Progenitor cell of endocrine pancreas (in vitro differentiated cells): Measurements from ENCODE around the gene CFAP210. TPM values are rescaled to one million over a fixed set of nuclear protein-coding genes. Genes with fewer than 3 reads are reported as not detected.
"Not testable (repeated sequence)": the region's sequence is repeated elsewhere in the genome, so short reads cannot be mapped to it uniquely, and the experiment has no call there.

Experiments
- DNase-seq: peaks from one replicate; pipeline ENCODE4 v3.0.0; 2021; ENCODE audit warnings: low spot score; ENCODE audit not compliant: unreplicated experiment
- H3K27ac Mint-ChIP-seq: 2 replicates; pipeline ENCODE4 v1.8.0; 2021; ENCODE audit warnings: mild to moderate bottlenecking, moderate library complexity, mixed read lengths
- H3K27me3 Mint-ChIP-seq: 2 replicates; pipeline ENCODE4 v1.8.0; 2021; ENCODE audit warnings: mixed read lengths
- H3K36me3 Mint-ChIP-seq: 2 replicates; pipeline ENCODE4 v1.8.0; 2022; ENCODE audit warnings: mixed read lengths; ENCODE audit not compliant: insufficient read depth
- H3K4me1 Mint-ChIP-seq: 2 replicates; pipeline ENCODE4 v1.8.0; 2021; ENCODE audit warnings: low read depth, mixed read lengths
- H3K4me3 Mint-ChIP-seq: 2 replicates; pipeline ENCODE4 v1.8.0; 2021; ENCODE audit warnings: low read depth, mild to moderate bottlenecking, moderate library complexity, mixed read lengths
- H3K9me3 Mint-ChIP-seq: 2 replicates; pipeline ENCODE4 v1.8.0; 2021; ENCODE audit warnings: low read depth, mixed read lengths
- CTCF ChIP-seq: fragments of 200-600 bp; sonication (generic); IDR thresholded peaks from one replicate; pipeline ENCODE4 v1.5.0; 2021; ENCODE audit warnings: antibody characterized with exemption, mild to moderate bottlenecking; ENCODE audit not compliant: unreplicated experiment
- total RNA-seq: library from RNA; stranded (reverse); gene quantifications from 2 replicates; pipeline ENCODE4 v1.2.1, GENCODE V29; 2021

CFAP210 gene
- total RNA-seq, 1 donor from 2014 or later = 1.6 TPM

DNA sequence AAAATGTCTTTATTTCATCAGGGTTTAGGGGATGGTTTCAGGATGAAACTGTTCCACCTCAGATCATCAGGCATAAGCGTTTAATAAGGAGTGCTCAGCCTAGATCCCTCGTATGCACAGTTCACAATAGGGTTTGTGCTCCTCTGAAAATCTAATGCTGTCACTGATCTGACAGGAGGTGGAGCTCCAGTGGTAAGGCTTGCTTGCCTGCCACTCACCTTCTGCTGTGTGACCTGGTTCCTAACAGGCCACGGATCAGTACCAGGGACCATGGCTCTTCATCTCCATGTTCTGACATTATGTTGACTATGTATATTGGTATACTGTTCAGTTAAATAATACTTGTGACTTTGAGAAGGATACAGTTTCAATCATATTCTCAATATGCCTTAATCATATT, 68.4 kb downstream of the CFAP210 start:
- Mint-ChIP-seq H3K27ac (no peak overlapping the region), H3K27me3 (no peaks in the 10 kb centered on the region), H3K9me3 (no peaks in the 10 kb centered on the region), H3K36me3 (peaks cover 10% of the 10 kb centered on the region), H3K4me1 (no peaks in the 10 kb centered on the region), H3K4me3 (no peak overlapping the region)
- TF ChIP-seq CTCF = no peak
- DNase-seq = no peak

GRCh38 chr2:169623235-169623634, 71.0 kb downstream of the CFAP210 start:
- no peak for DNase-seq
- Mint-ChIP-seq H3K4me1 (no peaks in the 10 kb centered on the region), H3K36me3 (peaks cover 26% of the 10 kb centered on the region), H3K27me3 (no peaks in the 10 kb centered on the region), H3K9me3 (peaks cover 7% of the 10 kb centered on the region), H3K27ac (no peak overlapping the region), H3K4me3 (no peak overlapping the region)
- no peak for TF ChIP-seq CTCF

DNA sequence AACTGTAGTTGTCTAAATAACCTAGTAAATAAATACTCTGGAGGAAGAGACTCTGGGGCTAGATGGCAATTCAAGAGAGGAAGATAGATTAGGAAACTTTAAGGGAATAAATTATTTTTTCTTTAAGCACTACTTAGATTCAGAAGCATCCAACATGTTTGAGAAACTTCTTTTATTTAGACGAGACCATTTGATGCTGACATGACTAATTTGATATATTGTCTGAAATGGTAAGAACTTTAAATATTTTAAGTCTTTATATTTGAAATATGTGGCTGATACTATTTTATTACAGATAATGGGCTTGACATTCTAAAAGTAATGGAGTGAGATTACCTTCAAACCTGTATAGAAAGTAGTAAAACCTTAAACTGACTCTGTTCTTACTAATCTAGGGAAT, 73.7 kb downstream of the CFAP210 start:
- H3K27me3 Mint-ChIP-seq = no peaks in the 10 kb centered on the region
- peaks cover 22% of the 10 kb centered on the region for H3K9me3 Mint-ChIP-seq
- no peak overlapping the region for H3K27ac Mint-ChIP-seq
- H3K4me3 Mint-ChIP-seq = no peak overlapping the region
- peaks cover 51% of the 10 kb centered on the region for H3K36me3 Mint-ChIP-seq
- H3K4me1 Mint-ChIP-seq = peaks cover 6% of the 10 kb centered on the region
- TF ChIP-seq CTCF = no peak
- DNase-seq = no peak

GRCh38 chr2:169619946-169620345, 74.3 kb downstream of the CFAP210 start:
- H3K36me3 Mint-ChIP-seq = peaks cover 57% of the 10 kb centered on the region
- DNase-seq = no peak
- peaks cover 6% of the 10 kb centered on the region for H3K4me1 Mint-ChIP-seq
- no peak for TF ChIP-seq CTCF
- no peaks in the 10 kb centered on the region for H3K27me3 Mint-ChIP-seq
- no peak overlapping the region for H3K4me3 Mint-ChIP-seq
- H3K27ac Mint-ChIP-seq = no peak overlapping the region
- H3K9me3 Mint-ChIP-seq = peaks cover 22% of the 10 kb centered on the region

DNA sequence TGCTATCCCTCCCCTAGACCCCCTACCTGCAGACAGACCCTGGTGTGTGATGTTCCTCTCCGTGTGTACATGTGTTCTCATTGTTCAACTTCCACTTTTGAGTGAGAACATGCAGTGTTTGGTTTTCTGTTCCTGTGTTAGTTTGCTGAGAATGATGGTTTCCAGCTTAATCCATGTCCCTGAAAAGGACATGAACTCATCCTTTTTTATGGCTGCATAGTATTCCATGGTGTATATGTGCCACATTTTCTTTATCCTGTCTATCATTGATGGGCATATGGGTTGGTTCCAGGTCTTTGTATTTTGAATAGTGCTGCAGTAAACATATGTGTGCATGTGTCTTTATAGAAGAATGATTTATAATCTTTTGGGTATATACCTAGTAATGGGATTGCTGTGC, 78.2 kb downstream of the CFAP210 start:
- Mint-ChIP-seq H3K36me3 (peaks cover 68% of the 10 kb centered on the region), H3K9me3 (peaks cover 22% of the 10 kb centered on the region)
- DNase-seq, H3K27me3 Mint-ChIP-seq, H3K27ac Mint-ChIP-seq, H3K4me1 Mint-ChIP-seq, H3K4me3 Mint-ChIP-seq: not testable (repeated sequence)

DNA sequence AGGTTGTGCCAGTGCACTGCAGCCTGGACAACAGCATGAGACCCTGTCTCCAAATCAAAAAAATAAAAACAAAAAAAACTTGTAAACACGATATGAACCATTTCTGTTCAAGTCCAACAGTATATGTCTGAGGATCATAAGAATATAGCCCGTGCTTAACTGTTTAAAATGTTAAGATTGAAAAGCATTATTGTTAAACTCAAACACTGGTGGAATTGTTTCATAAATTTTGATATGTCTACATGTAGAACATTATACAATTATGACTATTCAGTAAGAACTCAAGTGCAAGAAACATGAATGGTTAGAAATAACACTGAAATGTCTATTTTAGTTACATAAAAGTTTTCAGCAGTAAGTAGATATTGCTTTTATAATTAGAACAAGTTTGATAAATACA, 80.3 kb downstream of the CFAP210 start:
- peaks cover 20% of the 10 kb centered on the region for H3K9me3 Mint-ChIP-seq
- H3K4me3 Mint-ChIP-seq = no peak overlapping the region
- peaks cover 69% of the 10 kb centered on the region for H3K36me3 Mint-ChIP-seq
- no peak for TF ChIP-seq CTCF
- no peaks in the 10 kb centered on the region for H3K27me3 Mint-ChIP-seq
- DNase-seq = no peak
- peaks cover 6% of the 10 kb centered on the region for H3K4me1 Mint-ChIP-seq
- no peak overlapping the region for H3K27ac Mint-ChIP-seq
